Kidney capillary endothelial cell (primary cell): Measurements from ENCODE around the gene CCDC137.

Experiments used
- DNase-seq: peaks from one replicate; pipeline ENCODE4 v3.0.0-alpha.2; 2018; ENCODE audit warnings: low spot score

CCDC137 gene

GRCh38 chr17:81715872-81716673 lies 49.5 kb downstream of the CCDC137 start:
- no peak for DNase-seq

GRCh38 chr17:81716674-81716996 lies 50.1 kb downstream of the CCDC137 start:
- DNase-seq = no peak

GRCh38 chr17:81717049-81717765 lies 50.7 kb downstream of the CCDC137 start:
- DNase-seq = no peak

- DNase-seq = no peak
Observed at GRCh38 chr17:81717766-81718089, 51.2 kb downstream of the CCDC137 start.

GRCh38 chr17:81719410-81720266 lies 53.1 kb downstream of the CCDC137 start:
- no peak for DNase-seq

- DNase-seq = no peak
Observed at GRCh38 chr17:81720267-81721071, 53.9 kb downstream of the CCDC137 start.

- DNase-seq = no peak
Observed at GRCh38 chr17:81722184-81723120, 55.9 kb downstream of the CCDC137 start.
